ENCODE data around the gene EXTL1. TPM values are rescaled to one million over a fixed set of nuclear protein-coding genes. Genes with fewer than 3 reads are reported as not detected.

EXTL1 gene
- total RNA-seq, 1 donor from 2014 or later: 0.85 TPM

DNA sequence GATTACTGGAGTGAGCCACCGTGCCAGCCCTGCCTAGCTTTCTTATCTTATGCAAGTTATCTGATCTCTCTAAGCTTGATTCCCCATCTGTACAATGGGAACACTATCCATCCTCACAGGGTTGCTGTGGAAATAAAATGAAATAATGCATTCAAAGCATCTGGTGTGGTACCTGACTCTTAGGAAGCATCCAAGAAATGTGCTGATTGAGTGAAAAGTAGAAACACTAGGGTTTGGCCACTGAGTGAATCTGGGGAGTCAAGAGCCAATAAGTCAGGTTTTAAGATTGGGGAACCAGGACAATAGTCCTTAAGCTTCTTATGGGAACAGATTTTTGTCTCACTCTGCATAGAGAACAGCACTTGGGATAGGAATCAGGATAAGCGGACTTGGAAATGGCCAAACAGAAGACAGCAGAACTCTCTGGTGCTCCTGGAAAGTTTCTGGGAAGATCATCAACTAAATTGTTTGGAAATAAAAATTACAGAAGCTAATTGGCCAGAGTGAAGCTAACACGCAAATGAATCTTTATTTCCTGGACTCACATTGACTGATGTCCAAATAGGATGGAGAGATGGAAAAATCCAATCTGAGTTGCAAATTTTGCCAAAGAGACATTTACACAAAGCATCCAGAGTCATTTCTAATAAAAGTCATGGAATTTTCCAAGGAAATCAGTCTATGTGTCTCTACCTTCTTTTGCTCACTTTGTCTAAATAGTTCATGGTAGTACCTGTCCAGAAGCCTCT, 27.0 kb upstream of the EXTL1 start:
- Histone ChIP-seq H3K9me3 (no peaks in the 10 kb centered on the region), H3K4me3 (no peak overlapping the region), H3K27me3 (no peaks in the 10 kb centered on the region), H3K27ac (no peak overlapping the region), H3K4me1 (peaks cover 4 to 6% of the 10 kb centered on the region in 2 donors), H3K36me3 (no peaks in the 10 kb centered on the region)
- no peak for DNase-seq (ENCODE audit: low spot score in 2 of 2)
- intact Hi-C loops (cut with DNase I): loop anchor here (5.0 kb wide), 1 partner anchor 377 kb away; the partner anchor contains the start of gene MAN1C1
- TF ChIP-seq, protein P1, sequence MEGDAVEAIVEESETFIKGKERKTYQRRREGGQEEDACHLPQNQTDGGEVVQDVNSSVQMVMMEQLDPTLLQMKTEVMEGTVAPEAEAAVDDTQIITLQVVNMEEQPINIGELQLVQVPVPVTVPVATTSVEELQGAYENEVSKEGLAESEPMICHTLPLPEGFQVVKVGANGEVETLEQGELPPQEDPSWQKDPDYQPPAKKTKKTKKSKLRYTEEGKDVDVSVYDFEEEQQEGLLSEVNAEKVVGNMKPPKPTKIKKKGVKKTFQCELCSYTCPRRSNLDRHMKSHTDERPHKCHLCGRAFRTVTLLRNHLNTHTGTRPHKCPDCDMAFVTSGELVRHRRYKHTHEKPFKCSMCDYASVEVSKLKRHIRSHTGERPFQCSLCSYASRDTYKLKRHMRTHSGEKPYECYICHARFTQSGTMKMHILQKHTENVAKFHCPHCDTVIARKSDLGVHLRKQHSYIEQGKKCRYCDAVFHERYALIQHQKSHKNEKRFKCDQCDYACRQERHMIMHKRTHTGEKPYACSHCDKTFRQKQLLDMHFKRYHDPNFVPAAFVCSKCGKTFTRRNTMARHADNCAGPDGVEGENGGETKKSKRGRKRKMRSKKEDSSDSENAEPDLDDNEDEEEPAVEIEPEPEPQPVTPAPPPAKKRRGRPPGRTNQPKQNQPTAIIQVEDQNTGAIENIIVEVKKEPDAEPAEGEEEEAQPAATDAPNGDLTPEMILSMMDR (IDR thresholded peaks at IDR 0.05): no peak

DNA sequence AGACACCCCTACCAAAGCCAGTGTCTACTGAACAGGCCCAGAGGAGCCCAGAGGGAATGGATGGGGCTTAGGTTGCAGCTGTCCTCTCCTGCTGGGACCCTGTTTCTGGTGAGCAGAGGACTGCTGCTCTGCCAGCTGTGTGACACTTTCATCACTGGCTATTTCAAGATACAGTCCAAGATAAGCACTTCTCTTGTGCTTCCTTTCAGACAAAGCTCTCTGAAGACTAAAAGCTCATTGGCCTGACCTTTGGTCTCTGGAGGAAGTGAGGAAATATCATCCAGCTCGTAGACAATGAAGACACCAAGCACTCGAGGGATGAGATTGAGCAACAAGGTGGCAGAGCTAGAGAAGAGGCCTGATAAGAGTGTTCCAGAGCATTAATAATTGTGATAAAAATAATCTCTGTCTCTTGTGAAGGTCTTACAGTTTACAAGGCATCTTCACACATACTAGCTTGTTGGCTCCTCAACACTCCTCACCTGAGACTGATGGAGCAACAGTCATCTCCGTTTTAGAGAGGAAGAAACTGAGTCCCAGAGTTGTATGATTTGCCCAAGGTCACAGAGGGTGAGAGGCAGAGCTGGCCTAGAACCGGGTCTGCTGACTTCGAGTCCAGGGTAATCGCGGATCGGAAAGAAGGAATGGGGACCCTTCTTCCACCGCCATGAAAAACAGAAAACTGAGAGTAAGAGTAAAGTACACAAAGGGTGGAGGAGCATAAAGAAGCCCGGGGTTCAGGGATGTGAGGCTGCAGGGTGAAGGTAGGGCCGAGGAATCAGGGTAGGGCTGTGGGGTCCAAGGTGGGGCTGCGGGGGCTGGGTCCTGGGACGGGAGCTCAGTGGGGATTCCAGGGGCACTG, 24.4 kb upstream of the EXTL1 start:
- TF ChIP-seq, protein P1 (IDR thresholded peaks at IDR 0.05): no peak
- DNase-seq (ENCODE audit: low spot score in 2 of 2): peak in 1 of 2 donors; percentile 68
- intact Hi-C loops (cut with DNase I): loop anchor here (5.0 kb wide), 1 partner anchor 380 kb away; the partner anchor contains the start of gene MAN1C1

DNA sequence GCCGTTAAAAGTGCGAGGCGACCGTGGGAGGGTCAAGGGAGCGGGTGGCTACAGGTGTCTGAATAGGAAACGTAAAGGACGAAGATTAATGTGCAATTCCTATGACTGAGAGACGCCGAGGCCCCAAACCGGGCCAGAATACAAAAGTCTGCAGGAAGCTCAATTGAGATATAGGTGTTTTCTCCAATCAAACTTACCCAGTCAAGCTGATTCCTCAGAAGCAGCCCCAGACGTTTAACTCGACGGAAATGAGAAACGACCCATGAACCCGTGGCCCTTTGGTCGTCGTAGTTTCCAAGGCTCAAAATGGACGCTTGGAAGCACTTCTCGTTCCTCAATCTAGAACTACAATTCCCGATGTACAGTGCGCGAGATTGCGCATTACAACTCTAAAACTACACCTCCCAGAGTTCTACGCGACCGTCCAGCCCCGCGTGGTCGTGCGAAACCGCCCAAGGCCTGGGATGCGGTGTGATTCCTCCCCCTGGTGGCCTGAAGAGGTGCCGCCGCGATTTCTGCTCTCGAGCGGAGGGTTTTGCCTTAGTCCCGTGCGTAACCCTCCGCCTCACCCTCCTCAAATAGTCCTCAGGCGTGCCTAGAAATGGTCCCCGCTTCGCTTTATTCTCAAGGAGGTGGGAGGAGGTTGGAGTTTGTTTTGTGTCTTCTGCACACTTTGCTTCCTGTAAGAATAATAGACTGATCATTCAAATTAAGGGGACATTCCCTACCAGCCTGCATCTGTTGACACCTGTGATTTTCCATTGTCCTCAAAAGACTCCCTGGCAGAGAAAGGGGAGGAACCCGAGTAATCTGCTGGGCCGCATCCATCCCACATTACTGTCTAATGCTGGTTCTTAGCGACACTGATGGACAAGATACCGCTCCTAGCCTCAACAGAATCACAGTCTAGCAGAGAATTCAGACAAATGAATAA, 23.5 kb upstream of the EXTL1 start, which contains the start of gene PAFAH2:
PAFAH2 (minus strand) TSS at position 236 of the 934 bp plus-strand sequence. CDS start 7,247 bp downstream, outside the sequence.
- Histone ChIP-seq H3K9me3 (no peaks in the 10 kb centered on the region), H3K4me1 (peaks cover 4 to 6% of the 10 kb centered on the region in 2 donors), H3K36me3 (no peaks in the 10 kb centered on the region), H3K27ac (peak within 1 kb of the TSS; percentile 84 to 86), H3K4me3 (peak within 1 kb of the TSS; percentile 58 to 75), H3K27me3 (no peaks in the 10 kb centered on the region)
- intact Hi-C loops (cut with DNase I): loop anchor here (1.0 to 5.0 kb wide), 5 partner anchors 37 to 381 kb away; partner anchors contain the start of gene MAN1C1
- TF ChIP-seq, protein P1 (IDR thresholded peaks at IDR 0.05): peak; percentile 94 to 100 (median 94)
- peak; percentile 84 to 99 for DNase-seq (ENCODE audit: low spot score in 2 of 2)

More for the DNA sequence above, 24.4 kb upstream of the EXTL1 start:
- H3K4me1 ChIP-seq: peaks cover 4 to 6% of the 10 kb centered on the region in 2 donors
- no peaks in the 10 kb centered on the region for H3K36me3 ChIP-seq
- peak overlapping the region; percentile 84 to 86 for H3K27ac ChIP-seq
- H3K4me3 ChIP-seq: peak overlapping the region; percentile 58 to 75
- H3K9me3 ChIP-seq: no peaks in the 10 kb centered on the region
- H3K27me3 ChIP-seq: no peaks in the 10 kb centered on the region

DNA sequence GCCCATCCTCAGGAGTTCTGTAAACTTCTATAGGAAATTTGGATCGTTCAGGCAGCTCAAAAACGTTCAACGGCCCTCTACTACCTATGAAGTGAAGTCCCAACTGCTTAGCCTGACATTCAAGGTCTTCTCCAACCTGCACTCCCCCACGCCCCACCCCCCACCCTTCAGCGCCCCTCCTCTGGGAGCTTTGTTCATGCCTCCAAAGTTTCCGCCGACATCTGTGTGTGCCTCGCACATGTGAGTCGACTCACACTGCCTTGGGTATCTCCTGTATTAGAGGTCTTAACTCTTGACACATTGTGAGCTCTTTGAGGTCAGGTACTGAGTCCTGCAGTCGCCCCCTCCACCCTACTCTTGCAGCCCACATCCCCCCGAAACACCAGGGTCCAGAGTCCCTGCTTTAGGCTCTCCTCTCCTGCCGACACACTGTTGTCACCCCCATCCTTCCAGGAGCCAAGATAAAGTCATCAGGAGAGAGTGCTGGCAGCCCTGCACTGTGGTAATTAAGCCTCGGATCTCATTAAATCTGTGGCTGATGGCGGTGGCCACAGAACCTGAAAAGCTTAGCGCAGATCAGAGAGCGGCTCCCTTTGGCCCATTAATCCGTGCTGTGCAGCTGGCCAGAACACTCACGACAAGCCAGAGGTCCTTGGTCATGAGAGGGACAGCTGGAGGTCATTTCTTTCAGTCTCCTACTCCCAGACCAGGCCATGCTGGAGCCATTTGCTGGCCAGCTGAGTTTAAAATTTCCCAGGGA, 22.4 kb upstream of the EXTL1 start:
- no peaks in the 10 kb centered on the region for H3K27me3 ChIP-seq
- H3K4me3 ChIP-seq: no peak overlapping the region
- peaks cover 4 to 6% of the 10 kb centered on the region in 2 donors for H3K4me1 ChIP-seq
- no peak for DNase-seq (ENCODE audit: low spot score in 2 of 2)
- no peaks in the 10 kb centered on the region for H3K9me3 ChIP-seq
- TF ChIP-seq, protein P1 (IDR thresholded peaks at IDR 0.05): no peak
- H3K27ac ChIP-seq: no peak overlapping the region
- intact Hi-C loops (cut with DNase I): loop anchor here (2.0 to 5.0 kb wide), 2 partner anchors 178 to 382 kb away; partner anchors contain the start of gene MAN1C1
- H3K36me3 ChIP-seq: no peaks in the 10 kb centered on the region

All from ascending aorta (tissue), 2 donors.